GM12878 (cell line): ENCODE data around the gene CD79A. TPM values are rescaled to one million over a fixed set of nuclear protein-coding genes. Genes with fewer than 3 reads are reported as not detected.
A peak's percentile ranks its signal among the peaks of the same experiment; 100 is the strongest.

Source experiments
- CHD2 ChIP-seq: IDR thresholded peaks from 2 replicates; pipeline ENCODE4 v1.6.1; 2011; ENCODE audit warnings: low read depth, low read length, improper control_type of control experiment, borderline replicate concordance
- CHD4 ChIP-seq: fragments of 200-600 bp; sonication (generic); IDR thresholded peaks from 2 replicates; pipeline ENCODE4 v1.6.1; 2016; ENCODE audit warnings: mild to moderate bottlenecking
- CREB1 ChIP-seq: IDR thresholded peaks from 2 replicates; pipeline ENCODE4 v1.6.1; 2012; ENCODE audit warnings: low read depth, mild to moderate bottlenecking, inconsistent platforms
- EGR1 ChIP-seq, 2 experiments: IDR thresholded peaks; 1 replicate in 1 of 2; 2 replicates in 1 of 2; pipeline ENCODE4 v1.6.1; 2011 to 2012; ENCODE audit warnings: low read depth in 2 of 2, low read length in 2 of 2, borderline replicate concordance in 1 of 2, mild to moderate bottlenecking in 1 of 2, moderate library complexity in 1 of 2
- FOS ChIP-seq: IDR thresholded peaks from 3 replicates; pipeline ENCODE4 v1.6.1; 2011; ENCODE audit warnings: borderline replicate concordance; ENCODE audit not compliant: insufficient read length; ENCODE audit errors: extremely low read depth
- GATAD2B ChIP-seq: fragments of 450-650 bp; conservative IDR thresholded peaks from 2 replicates; pipeline ENCODE4 v1.6.1; 2017; ENCODE audit warnings: low read depth, mild to moderate bottlenecking, moderate library complexity
- HDAC6 ChIP-seq: fragments of 200-600 bp; sonication (generic); IDR thresholded peaks from one replicate; pipeline ENCODE4 v1.8.0; 2017; ENCODE audit warnings: antibody characterized with exemption; ENCODE audit not compliant: unreplicated experiment
- HDGF ChIP-seq: fragments of 450-650 bp; IDR thresholded peaks from 2 replicates; pipeline ENCODE4 v1.6.1; 2016; ENCODE audit warnings: antibody characterized with exemption
- MXI1 ChIP-seq: fragments of 150-350 bp; IDR thresholded peaks from 2 replicates; pipeline ENCODE4 v1.6.1; 2011; ENCODE audit warnings: low read depth, mild to moderate bottlenecking, inconsistent platforms, low read length, improper control_type of control experiment
- NR2C2 ChIP-seq: IDR thresholded peaks from 2 replicates; pipeline ENCODE4 v1.6.1; 2011; ENCODE audit warnings: borderline replicate concordance, low read depth; ENCODE audit not compliant: control insufficient read depth, insufficient read length
- RAD21 ChIP-seq: IDR thresholded peaks from 2 replicates; pipeline ENCODE4 v1.6.1; 2011; ENCODE audit warnings: mild to moderate bottlenecking, low read depth, low read length, moderate library complexity; ENCODE audit not compliant: insufficient read depth
- RAD51 ChIP-seq: fragments of 450-650 bp; IDR thresholded peaks from 2 replicates; pipeline ENCODE4 v1.6.1; 2016; ENCODE audit warnings: moderate library complexity, mild to moderate bottlenecking, inconsistent platforms
- SIX5 ChIP-seq: IDR thresholded peaks from 2 replicates; pipeline ENCODE4 v1.6.1; 2011; ENCODE audit warnings: mild to moderate bottlenecking, low read depth, low read length, moderate library complexity; ENCODE audit not compliant: severe bottlenecking
- SMAD5 ChIP-seq: IDR thresholded peaks from 2 replicates; pipeline ENCODE4 v1.6.1; 2016; ENCODE audit warnings: antibody characterized with exemption, low read depth
- SREBF1 ChIP-seq: IDR thresholded peaks from 2 replicates; pipeline ENCODE4 v1.6.1; 2012; ENCODE audit warnings: mild to moderate bottlenecking, low read length
- SUPT20H ChIP-seq: IDR thresholded peaks from 2 replicates; pipeline ENCODE4 v1.6.1; 2011; ENCODE audit warnings: low read depth, mild to moderate bottlenecking, low read length, moderate library complexity, borderline replicate concordance; ENCODE audit not compliant: control insufficient read depth
- TCF7 ChIP-seq: IDR thresholded peaks from 2 replicates; pipeline ENCODE4 v1.6.1; 2014; ENCODE audit warnings: antibody characterized with exemption, borderline replicate concordance
- YY1 ChIP-seq: IDR thresholded peaks from 2 replicates; pipeline ENCODE4 v1.6.1; 2011; ENCODE audit warnings: low read depth, mild to moderate bottlenecking, low read length
- ZBED1 ChIP-seq: IDR thresholded peaks from 2 replicates; pipeline ENCODE4 v1.6.1; 2016; ENCODE audit warnings: borderline replicate concordance
- ZNF217 ChIP-seq: fragments of 450-650 bp; IDR thresholded peaks from 2 replicates; pipeline ENCODE4 v1.6.1; 2017; ENCODE audit warnings: antibody characterized with exemption, mild to moderate bottlenecking
- polyA plus RNA-seq, 11 experiments: library from polyadenylated mRNA; depleted of rRNA in 4 of 11; unstranded in 6 of 11; stranded (reverse) in 5 of 11; fragments of >200 nt; fragmentation: Nextera tagmentation in 4 of 11; fragmentation: Illumina TruSeq in 1 of 11; extraction: Ambion mirVana in 4 of 11; extraction: Trizol in 1 of 11; gene quantifications; 1 replicate in 1 of 11; 2 replicates in 10 of 11; pipeline versions ENCODE4 v1.2.1 to v1.2.3, GENCODE V29; 2011 to 2016; ENCODE audit warnings: inconsistent platforms in 2 of 11, missing spikeins in 2 of 11, low read depth in 1 of 11
- total RNA-seq, 4 experiments: library from RNA; depleted of rRNA in 3 of 4; stranded (reverse); fragments of >200 nt in 3 of 4; fragmentation: Illumina TruSeq in 1 of 4; extraction: Trizol in 1 of 4; gene quantifications; 2 replicates each; pipeline versions ENCODE4 v1.2.1 to v1.2.3, GENCODE V29; 2013 to 2021
- TF ChIP-seq, protein P1 (sequence below): fragments of 450-650 bp; IDR thresholded peaks from 2 replicates; pipeline ENCODE4 v1.6.1; 2016; ENCODE audit warnings: mild to moderate bottlenecking, moderate library complexity, borderline replicate concordance
- TF ChIP-seq, protein P2 (sequence below): fragments of 450-650 bp; IDR thresholded peaks from 2 replicates; pipeline ENCODE4 v1.6.1; 2017; ENCODE audit warnings: antibody characterized with exemption, mild to moderate bottlenecking, moderate library complexity
- TF ChIP-seq, protein P3 (sequence below): IDR thresholded peaks from 2 replicates; pipeline ENCODE4 v1.6.1; 2011; ENCODE audit warnings: low read depth, low read length, improper control_type of control experiment, borderline replicate concordance

The CD79A gene
- total and polyA plus RNA-seq, 10 of the 15 experiments (the other 5 are each of a cell fraction or from before 2014, with no cell fraction given), result 38.8 to 414 (median 282) TPM

DNA sequence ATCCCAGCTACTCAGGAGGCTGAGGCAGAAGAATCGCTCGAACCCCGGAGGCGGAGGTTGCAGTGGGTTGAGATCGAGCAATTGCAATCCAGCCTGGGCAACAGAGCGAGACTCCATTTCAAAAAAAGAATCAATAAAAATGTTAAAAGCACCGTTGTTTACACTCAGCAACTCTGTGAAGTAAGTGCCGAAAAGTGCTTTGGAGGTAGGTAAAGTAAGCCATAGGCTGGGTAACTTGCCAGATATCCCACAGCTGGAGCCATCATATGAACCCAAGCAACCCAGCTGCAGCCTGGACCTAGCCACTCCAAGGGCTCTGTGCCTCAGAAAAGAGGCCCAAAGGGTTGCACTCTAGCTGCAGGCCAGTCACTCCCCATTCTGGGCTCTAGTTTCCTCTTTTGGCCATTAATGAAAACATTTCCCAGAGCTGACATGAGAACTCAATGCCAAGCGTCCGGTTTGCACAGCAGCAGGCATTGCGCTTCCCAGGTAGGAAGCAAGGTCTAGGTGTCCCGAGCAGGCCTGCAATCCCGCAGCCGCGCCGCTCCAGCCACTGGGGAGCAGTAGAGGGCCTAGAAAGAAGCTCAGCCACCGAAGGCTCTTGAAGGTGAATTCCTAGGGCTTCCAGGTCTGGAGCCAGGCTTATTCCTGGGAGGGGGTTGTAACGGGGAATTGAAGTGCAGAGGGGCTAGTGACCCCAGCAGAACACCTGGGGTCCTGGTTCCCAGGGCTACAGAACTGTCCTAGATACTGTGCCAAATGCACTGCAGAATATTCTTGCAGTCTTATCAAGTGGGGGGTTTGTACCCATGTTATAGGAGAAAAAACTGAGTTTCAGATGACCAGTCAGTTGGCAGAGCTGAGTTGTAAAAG is 4.1 kb upstream of the CD79A start (continued):
- TF ChIP-seq EGR1 (IDR thresholded peaks at IDR 0.05; ENCODE audit: borderline replicate concordance in 1 of 2, low read depth in 2 of 2, low read length in 2 of 2), result no peak
- TF ChIP-seq YY1, result no peak
- TF ChIP-seq SMAD5, result 0 out of 2 replicates have a peak, but pooled peaks have one; percentile 15
- no peak for TF ChIP-seq SIX5
- TF ChIP-seq MXI1, result no peak
- no peak for TF ChIP-seq SUPT20H
- TF ChIP-seq NR2C2, result no peak
- TF ChIP-seq CHD4, result no peak
- peak; percentile 36; the same call in 1 of the 2 replicates for TF ChIP-seq GATAD2B
- TF ChIP-seq HDAC6, result no peak
- TF ChIP-seq SREBF1, result no peak
- TF ChIP-seq, protein P1, sequence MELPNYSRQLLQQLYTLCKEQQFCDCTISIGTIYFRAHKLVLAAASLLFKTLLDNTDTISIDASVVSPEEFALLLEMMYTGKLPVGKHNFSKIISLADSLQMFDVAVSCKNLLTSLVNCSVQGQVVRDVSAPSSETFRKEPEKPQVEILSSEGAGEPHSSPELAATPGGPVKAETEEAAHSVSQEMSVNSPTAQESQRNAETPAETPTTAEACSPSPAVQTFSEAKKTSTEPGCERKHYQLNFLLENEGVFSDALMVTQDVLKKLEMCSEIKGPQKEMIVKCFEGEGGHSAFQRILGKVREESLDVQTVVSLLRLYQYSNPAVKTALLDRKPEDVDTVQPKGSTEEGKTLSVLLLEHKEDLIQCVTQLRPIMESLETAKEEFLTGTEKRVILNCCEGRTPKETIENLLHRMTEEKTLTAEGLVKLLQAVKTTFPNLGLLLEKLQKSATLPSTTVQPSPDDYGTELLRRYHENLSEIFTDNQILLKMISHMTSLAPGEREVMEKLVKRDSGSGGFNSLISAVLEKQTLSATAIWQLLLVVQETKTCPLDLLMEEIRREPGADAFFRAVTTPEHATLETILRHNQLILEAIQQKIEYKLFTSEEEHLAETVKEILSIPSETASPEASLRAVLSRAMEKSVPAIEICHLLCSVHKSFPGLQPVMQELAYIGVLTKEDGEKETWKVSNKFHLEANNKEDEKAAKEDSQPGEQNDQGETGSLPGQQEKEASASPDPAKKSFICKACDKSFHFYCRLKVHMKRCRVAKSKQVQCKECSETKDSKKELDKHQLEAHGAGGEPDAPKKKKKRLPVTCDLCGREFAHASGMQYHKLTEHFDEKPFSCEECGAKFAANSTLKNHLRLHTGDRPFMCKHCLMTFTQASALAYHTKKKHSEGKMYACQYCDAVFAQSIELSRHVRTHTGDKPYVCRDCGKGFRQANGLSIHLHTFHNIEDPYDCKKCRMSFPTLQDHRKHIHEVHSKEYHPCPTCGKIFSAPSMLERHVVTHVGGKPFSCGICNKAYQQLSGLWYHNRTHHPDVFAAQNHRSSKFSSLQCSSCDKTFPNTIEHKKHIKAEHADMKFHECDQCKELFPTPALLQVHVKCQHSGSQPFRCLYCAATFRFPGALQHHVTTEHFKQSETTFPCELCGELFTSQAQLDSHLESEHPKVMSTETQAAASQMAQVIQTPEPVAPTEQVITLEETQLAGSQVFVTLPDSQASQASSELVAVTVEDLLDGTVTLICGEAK, result no peak
- no peak for TF ChIP-seq HDGF
- TF ChIP-seq, protein P2, sequence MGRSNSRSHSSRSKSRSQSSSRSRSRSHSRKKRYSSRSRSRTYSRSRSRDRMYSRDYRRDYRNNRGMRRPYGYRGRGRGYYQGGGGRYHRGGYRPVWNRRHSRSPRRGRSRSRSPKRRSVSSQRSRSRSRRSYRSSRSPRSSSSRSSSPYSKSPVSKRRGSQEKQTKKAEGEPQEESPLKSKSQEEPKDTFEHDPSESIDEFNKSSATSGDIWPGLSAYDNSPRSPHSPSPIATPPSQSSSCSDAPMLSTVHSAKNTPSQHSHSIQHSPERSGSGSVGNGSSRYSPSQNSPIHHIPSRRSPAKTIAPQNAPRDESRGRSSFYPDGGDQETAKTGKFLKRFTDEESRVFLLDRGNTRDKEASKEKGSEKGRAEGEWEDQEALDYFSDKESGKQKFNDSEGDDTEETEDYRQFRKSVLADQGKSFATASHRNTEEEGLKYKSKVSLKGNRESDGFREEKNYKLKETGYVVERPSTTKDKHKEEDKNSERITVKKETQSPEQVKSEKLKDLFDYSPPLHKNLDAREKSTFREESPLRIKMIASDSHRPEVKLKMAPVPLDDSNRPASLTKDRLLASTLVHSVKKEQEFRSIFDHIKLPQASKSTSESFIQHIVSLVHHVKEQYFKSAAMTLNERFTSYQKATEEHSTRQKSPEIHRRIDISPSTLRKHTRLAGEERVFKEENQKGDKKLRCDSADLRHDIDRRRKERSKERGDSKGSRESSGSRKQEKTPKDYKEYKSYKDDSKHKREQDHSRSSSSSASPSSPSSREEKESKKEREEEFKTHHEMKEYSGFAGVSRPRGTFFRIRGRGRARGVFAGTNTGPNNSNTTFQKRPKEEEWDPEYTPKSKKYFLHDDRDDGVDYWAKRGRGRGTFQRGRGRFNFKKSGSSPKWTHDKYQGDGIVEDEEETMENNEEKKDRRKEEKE, result no peak
- no peak for TF ChIP-seq ZNF217
- TF ChIP-seq, protein P3, sequence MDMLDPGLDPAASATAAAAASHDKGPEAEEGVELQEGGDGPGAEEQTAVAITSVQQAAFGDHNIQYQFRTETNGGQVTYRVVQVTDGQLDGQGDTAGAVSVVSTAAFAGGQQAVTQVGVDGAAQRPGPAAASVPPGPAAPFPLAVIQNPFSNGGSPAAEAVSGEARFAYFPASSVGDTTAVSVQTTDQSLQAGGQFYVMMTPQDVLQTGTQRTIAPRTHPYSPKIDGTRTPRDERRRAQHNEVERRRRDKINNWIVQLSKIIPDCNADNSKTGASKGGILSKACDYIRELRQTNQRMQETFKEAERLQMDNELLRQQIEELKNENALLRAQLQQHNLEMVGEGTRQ, result no peak
- 0 out of 2 replicates have a peak, but pooled peaks have one; percentile 4 for TF ChIP-seq CREB1
- TF ChIP-seq RAD21, result peak; percentile 87
- TF ChIP-seq TCF7, result no peak
- no peak for TF ChIP-seq CHD2
- TF ChIP-seq ZBED1, result 0 out of 2 replicates have a peak, but pooled peaks have one; percentile 36
- no peak for TF ChIP-seq FOS
- TF ChIP-seq RAD51, result no peak
